Hematopoietic multipotent progenitor cell treated with erythropoietin and hydrocortisone succinate and interleukin-3 and kit ligand, for 4 days (in vitro differentiated cells): ENCODE data around the gene PCBP3.

Experiments
- DNase-seq: peaks from one replicate; pipeline ENCODE4 v3.0.0-alpha.2; 2015

Gene PCBP3

GRCh38 chr21:45818276-45818903 lies 174.9 kb downstream of the PCBP3 start:
- DNase-seq: peak; percentile 69

- DNase-seq: peak; percentile 48
Measured at GRCh38 chr21:45818904-45819285, 175.4 kb downstream of the PCBP3 start.

GRCh38 chr21:45819478-45820170 lies 176.1 kb downstream of the PCBP3 start:
- no peak for DNase-seq

- DNase-seq: peak; percentile 90
Measured at GRCh38 chr21:45820171-45821091, 176.9 kb downstream of the PCBP3 start.

GRCh38 chr21:45821315-45821962 lies 177.9 kb downstream of the PCBP3 start:
- no peak for DNase-seq

GRCh38 chr21:45821998-45822397 lies 178.5 kb downstream of the PCBP3 start:
- no peak for DNase-seq

GRCh38 chr21:45822429-45823099 lies 179.0 kb downstream of the PCBP3 start:
- DNase-seq: no peak

- no peak for DNase-seq
Measured at GRCh38 chr21:45823100-45823681, 179.7 kb downstream of the PCBP3 start.

- DNase-seq: no peak
Measured at GRCh38 chr21:45824546-45825215, 181.2 kb downstream of the PCBP3 start.

GRCh38 chr21:45825219-45825618 lies 181.7 kb downstream of the PCBP3 start:
- no peak for DNase-seq

GRCh38 chr21:45826676-45827301 lies 183.3 kb downstream of the PCBP3 start:
- no peak for DNase-seq

GRCh38 chr21:45827302-45827692 lies 183.8 kb downstream of the PCBP3 start:
- no peak for DNase-seq

GRCh38 chr21:45827881-45828579 lies 184.5 kb downstream of the PCBP3 start:
- no peak for DNase-seq

GRCh38 chr21:45828580-45829570 lies 185.3 kb downstream of the PCBP3 start:
- DNase-seq: no peak

GRCh38 chr21:45829668-45830067 lies 186.1 kb downstream of the PCBP3 start:
- no peak for DNase-seq

GRCh38 chr21:45830221-45830640 lies 186.7 kb downstream of the PCBP3 start:
- no peak for DNase-seq

- no peak for DNase-seq
Measured at GRCh38 chr21:45830720-45831366, 187.3 kb downstream of the PCBP3 start.

- DNase-seq: no peak
Measured at GRCh38 chr21:45831991-45832740, 188.6 kb downstream of the PCBP3 start.
